ENCODE measurements around the gene IFNK.
"Not testable (repeated sequence)": the region's sequence is repeated elsewhere in the genome, so short reads cannot be mapped to it uniquely, and the experiment has no call there.

The IFNK gene

GRCh38 chr9:27524236-27524635 lies at the start of gene IFNK:
Gene IFNK (plus strand): TSS chr9:27524290. CDS start chr9:27524337, 47 bp downstream.
- DNase-seq = no peak

GRCh38 chr9:27474305-27474704 lies 49.8 kb upstream of the IFNK start:
- no peak for DNase-seq

- DNase-seq = no peak
Observed at GRCh38 chr9:27475057-27475595, 49.0 kb upstream of the IFNK start.

GRCh38 chr9:27476870-27477515 lies 47.1 kb upstream of the IFNK start:
- no peak for DNase-seq

GRCh38 chr9:27478322-27478721 lies 45.8 kb upstream of the IFNK start:
- no peak for DNase-seq

GRCh38 chr9:27482709-27483108 lies 41.4 kb upstream of the IFNK start:
- no peak for DNase-seq

- DNase-seq = no peak
Observed at GRCh38 chr9:27483576-27483975, 40.5 kb upstream of the IFNK start.

GRCh38 chr9:27485158-27485557 lies 38.9 kb upstream of the IFNK start:
- no peak for DNase-seq

- no peak for DNase-seq
Observed at GRCh38 chr9:27487128-27487640, 36.9 kb upstream of the IFNK start.

- no peak for DNase-seq
Observed at GRCh38 chr9:27487927-27488326, 36.2 kb upstream of the IFNK start.

GRCh38 chr9:27489087-27489876 lies 34.8 kb upstream of the IFNK start:
- no peak for DNase-seq

GRCh38 chr9:27491154-27491553 lies 32.9 kb upstream of the IFNK start:
- no peak for DNase-seq

GRCh38 chr9:27495480-27496134 lies 28.5 kb upstream of the IFNK start:
- DNase-seq = no peak

- no peak for DNase-seq
Observed at GRCh38 chr9:27496135-27496504, 28.0 kb upstream of the IFNK start.

GRCh38 chr9:27497883-27498417 lies 26.1 kb upstream of the IFNK start:
- no peak for DNase-seq

GRCh38 chr9:27499451-27499850 lies 24.6 kb upstream of the IFNK start:
- no peak for DNase-seq

GRCh38 chr9:27500902-27501301 lies 23.2 kb upstream of the IFNK start:
- not testable (repeated sequence) for DNase-seq

- DNase-seq = no peak
Observed at GRCh38 chr9:27503623-27504022, 20.5 kb upstream of the IFNK start.

- no peak for DNase-seq
Observed at GRCh38 chr9:27504259-27504658, 19.8 kb upstream of the IFNK start.

- DNase-seq = no peak
Observed at GRCh38 chr9:27505744-27506161, 18.3 kb upstream of the IFNK start.

GRCh38 chr9:27506981-27507380 lies 17.1 kb upstream of the IFNK start:
- DNase-seq = no peak

- no peak for DNase-seq
Observed at GRCh38 chr9:27510780-27511179, 13.3 kb upstream of the IFNK start.

- DNase-seq = no peak
Observed at GRCh38 chr9:27511771-27512170, 12.3 kb upstream of the IFNK start.
